ENCODE measurements around the gene CNTNAP2.

The CNTNAP2 gene

DNA sequence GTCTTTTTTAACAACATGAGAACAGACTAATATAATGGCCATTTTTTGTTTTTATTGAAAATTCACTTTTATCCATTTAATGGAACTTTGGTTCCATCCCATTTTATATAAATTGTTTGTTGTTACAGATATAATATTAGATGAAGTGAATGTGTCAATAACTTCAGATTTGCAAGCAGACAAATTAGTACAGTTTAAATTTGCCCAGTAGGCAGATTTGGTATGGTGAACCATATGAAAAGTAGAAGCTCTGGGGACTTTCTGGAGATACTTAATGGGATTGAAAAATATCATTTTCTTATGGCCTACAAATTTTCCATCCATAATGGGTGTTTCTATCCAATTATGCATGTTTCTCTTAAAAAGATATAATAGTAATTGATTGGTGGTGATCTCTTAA is 1277.7 kb downstream of the CNTNAP2 start:
- no peak for DNase-seq (ENCODE audit: low read depth in 2 of 2)

GRCh38 chr7:147400221-147400689 is 1283.7 kb downstream of the CNTNAP2 start:
- DNase-seq (ENCODE audit: low read depth in 2 of 2): no peak

GRCh38 chr7:147400925-147401324 is 1284.3 kb downstream of the CNTNAP2 start:
- no peak for DNase-seq (ENCODE audit: low read depth in 2 of 2)

DNA sequence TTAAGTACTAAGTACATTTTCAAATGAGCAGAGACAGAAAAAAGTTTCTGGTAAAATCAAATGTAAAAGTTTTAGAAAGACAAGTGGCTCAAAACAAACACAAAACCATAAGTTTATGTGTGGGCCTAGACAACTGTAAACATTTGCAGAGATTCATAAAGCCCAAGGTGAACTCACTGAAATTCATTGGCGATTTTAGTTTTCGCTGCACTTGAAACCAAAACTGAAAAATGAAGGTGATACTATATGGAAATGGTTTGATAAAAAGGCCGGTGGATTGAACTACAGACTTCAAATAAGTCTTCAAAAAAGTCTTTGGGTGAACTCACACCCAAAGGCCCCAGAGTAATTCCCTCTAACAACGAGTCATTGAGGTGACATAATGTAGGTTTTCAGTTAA is 1289.0 kb downstream of the CNTNAP2 start:
- no peak for DNase-seq (ENCODE audit: low read depth in 2 of 2)

GRCh38 chr7:147406521-147407135 is 1290.0 kb downstream of the CNTNAP2 start:
- DNase-seq (ENCODE audit: low read depth in 2 of 2): no peak

GRCh38 chr7:147411096-147411495 is 1294.5 kb downstream of the CNTNAP2 start:
- DNase-seq (ENCODE audit: low read depth in 2 of 2): no peak

- no peak for DNase-seq (ENCODE audit: low read depth in 2 of 2)
These were observed 1295.5 kb downstream of the CNTNAP2 start for GRCh38 chr7:147412109-147412508.

DNA sequence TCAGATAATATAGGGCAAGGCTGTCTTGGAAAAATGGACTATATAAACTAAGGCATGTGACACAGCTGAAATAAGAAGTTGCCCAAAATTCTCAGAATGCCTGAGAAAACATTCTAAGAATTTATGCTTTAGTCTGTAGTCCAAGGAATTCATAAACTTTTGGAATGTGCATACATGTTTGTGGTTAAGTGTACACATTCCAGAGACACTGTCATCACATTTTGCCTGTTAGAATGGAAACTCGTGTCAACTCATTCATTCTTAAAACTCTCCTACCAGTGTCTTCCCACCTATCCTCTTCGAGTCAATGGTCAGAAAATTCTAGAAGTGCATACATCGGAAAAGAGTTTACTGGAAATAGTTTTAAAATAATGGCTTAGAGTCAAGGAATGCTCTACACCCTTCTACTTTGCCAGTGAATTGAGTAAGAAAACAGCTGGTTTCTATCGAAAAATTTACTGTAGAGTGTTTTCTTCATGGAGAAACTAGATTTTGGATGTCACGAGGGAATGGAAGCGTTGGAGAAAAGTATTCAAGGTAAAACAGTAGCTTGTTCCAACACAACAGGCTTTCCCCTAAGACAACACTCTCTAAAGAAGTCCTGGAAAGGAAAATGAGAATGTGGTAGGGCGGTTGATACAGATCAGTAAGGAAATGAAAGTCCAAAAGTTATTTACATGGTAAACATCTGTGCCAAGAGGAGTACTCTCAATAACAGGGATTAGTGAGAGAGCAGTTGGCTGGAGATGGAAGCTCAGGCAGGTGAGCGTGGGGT is 1296.4 kb downstream of the CNTNAP2 start:
- no peak for DNase-seq (ENCODE audit: low read depth in 2 of 2)

DNA sequence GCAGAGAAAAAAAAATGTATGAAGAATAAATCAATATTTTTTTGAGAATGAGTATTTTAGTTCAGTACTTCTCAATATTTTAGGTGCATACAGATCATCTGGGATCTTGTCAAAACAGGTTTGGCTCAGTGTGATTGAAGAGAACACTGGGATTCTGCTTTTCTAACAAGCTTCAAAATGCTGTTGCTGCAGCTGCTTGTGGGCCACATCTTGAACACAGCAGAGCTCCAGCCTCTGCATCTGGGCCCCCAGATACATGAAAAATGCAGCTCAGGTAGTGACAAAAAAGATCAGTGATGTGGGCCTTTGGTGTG is 1296.9 kb downstream of the CNTNAP2 start:
- DNase-seq (ENCODE audit: low read depth in 2 of 2): no peak

- DNase-seq (ENCODE audit: low read depth in 2 of 2): no peak
These were observed 1299.4 kb downstream of the CNTNAP2 start for GRCh38 chr7:147415991-147416390.

DNA sequence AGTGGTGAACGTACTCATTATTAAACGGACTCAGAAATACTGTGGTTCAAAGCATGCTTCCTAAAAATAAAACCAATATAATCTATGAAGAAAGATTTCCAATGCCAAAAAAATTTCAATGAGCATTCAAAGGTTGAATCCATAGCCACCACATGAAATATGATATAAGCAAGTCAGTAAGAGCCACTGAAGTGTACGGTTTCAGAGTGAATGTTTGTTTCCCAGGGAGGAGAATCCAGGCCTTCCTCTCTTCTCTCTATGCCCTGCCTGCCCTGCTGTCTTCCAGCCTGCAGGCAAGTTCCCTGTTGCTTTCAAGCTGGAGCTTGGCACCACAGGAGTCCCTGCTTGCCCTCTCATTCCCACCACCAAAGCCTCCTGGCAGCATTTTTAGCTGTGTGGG is 1302.4 kb downstream of the CNTNAP2 start:
- DNase-seq (ENCODE audit: low read depth in 2 of 2): no peak

DNA sequence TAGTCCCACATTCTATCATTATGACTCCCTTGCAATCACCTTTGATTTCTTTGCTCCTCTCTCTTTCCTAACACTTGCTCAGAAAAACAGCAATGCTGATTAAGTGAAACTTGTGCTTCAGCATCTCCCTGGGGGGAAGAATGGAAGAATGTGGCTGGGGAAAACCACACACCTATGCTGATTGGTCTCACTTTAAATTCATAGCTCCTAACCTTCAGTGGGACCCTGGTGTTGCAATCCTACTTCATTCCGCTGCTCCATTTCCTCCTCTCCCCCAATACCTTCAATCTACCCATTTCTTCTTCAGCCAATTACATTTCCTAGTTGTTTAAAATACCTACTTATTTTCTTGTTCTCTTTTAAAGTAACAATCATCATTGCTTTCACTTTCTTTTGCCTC is 1307.3 kb downstream of the CNTNAP2 start:
- DNase-seq (ENCODE audit: low read depth in 2 of 2): no peak

DNA sequence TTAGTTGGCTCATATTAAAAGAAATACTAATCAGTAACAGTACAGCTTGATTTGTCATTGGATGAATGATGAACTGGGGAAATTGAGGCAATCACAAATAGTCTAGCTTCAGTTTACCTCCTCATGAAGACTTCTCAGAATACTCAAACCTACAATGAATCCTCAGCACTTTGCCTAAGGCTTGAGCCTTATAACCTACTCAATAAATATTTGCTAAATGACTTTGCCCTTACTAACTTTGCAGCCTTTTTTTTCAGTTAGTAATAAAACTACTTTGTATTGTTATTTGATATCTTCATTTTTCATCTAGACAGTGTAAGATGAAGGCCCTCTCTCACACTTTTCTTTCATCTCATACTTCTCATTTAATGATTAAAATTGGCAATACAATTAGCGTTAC is 1311.5 kb downstream of the CNTNAP2 start:
- no peak for DNase-seq (ENCODE audit: low read depth in 2 of 2)

GRCh38 chr7:147429961-147430360 is 1313.4 kb downstream of the CNTNAP2 start:
- no peak for DNase-seq (ENCODE audit: low read depth in 2 of 2)

- DNase-seq (ENCODE audit: low read depth in 2 of 2): no peak
These were observed 1315.5 kb downstream of the CNTNAP2 start for GRCh38 chr7:147432079-147432478.

- no peak for DNase-seq (ENCODE audit: low read depth in 2 of 2)
These were observed 1316.0 kb downstream of the CNTNAP2 start for GRCh38 chr7:147432576-147432975.

GRCh38 chr7:147436718-147437117 is 1320.1 kb downstream of the CNTNAP2 start:
- no peak for DNase-seq (ENCODE audit: low read depth in 2 of 2)

- no peak for DNase-seq (ENCODE audit: low read depth in 2 of 2)
These were observed 1321.6 kb downstream of the CNTNAP2 start for GRCh38 chr7:147438216-147438615.

DNA sequence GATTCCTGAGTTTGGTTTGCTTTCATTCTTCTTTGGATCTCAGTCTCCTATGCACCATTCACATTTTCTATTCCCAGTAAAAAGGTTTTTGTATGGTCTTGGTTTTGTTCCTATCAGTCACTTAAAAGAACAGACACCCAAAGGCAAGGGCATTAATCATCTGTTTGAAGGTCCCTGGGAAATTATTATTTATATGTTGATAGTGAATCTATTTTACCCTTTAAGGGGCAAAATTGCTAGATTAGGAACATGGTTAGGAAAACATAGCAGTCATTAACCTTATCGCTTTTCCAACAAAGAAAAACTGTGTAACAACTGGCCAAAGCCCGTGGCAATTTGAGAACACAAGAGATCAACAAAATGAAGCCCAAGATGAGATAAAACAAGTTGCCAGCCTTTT is 1327.3 kb downstream of the CNTNAP2 start:
- DNase-seq (ENCODE audit: low read depth in 2 of 2): no peak

- DNase-seq (ENCODE audit: low read depth in 2 of 2): no peak
These were observed 1336.2 kb downstream of the CNTNAP2 start for GRCh38 chr7:147452816-147453215.

DNA sequence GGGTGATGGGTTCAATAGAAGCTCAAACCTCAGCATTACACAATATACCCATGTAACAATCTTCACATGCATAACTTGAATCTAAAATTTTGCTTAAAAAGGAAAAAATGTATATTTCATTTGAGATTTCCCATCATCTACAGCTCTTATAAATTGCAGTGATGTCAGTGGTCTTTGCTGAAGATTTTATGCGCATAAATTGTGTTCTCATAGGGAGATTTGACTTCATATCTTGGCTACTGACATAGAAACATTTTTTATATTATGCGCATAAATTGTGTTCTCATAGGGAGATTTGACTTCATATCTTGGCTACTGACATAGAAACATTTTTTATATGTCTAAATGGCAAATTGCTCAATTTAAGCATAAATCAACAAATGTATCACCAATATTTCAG is 1348.6 kb downstream of the CNTNAP2 start:
- no peak for DNase-seq (ENCODE audit: low read depth in 2 of 2)

DNA sequence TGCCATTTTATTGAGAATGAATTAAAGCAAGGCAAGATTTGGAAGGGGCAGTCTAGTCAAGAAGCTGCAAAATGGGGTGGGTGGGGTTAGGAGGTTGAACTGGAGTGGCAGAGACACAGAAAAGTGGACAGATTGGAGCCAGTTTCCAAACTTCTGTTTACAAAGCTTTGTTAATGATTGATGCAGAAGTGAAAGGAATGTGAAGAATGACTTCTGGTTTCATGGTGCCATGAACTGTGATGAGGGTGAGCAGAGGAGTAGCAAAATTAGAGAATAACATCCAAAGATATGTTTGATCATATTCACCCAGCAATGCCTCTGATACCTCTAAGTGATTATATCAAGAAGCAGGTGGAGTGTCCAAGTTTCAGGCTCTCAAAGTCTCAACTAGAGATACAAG is 1356.0 kb downstream of the CNTNAP2 start:
- no peak for DNase-seq (ENCODE audit: low read depth in 2 of 2)

GRCh38 chr7:147474862-147475261 is 1358.3 kb downstream of the CNTNAP2 start:
- no peak for DNase-seq (ENCODE audit: low read depth in 2 of 2)

DNA sequence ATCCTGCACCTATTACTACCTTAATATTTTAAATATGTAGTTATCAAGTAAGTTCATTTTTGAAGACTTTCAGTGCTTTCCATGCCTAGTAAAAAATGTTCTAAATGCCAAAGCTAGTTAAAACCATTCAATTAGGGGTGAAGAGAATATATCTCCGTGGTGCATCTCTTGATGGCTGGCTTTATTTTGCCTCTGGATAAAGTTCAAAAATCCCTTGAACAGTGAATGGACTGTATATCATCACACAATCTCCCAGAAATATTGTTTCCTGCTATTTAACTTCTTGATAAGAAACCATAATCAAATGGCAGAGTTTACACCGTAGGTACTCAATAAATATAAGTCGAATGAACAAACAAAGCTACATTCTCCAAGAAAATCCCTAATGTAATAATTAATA is 1360.9 kb downstream of the CNTNAP2 start:
- DNase-seq (ENCODE audit: low read depth in 2 of 2): no peak
